H1 (cell line): ENCODE results near the gene SENP3. TPM values are rescaled to one million over a fixed set of nuclear protein-coding genes. Genes with fewer than 3 reads are reported as not detected.

Experiments
- CHD7 ChIP-seq: fragments of 300-600 bp; sonication (generic); IDR thresholded peaks from 2 replicates; pipeline ENCODE4 v1.7.1; 2012; ENCODE audit warnings: low read length, moderate library complexity, mild to moderate bottlenecking, inconsistent platforms; ENCODE audit not compliant: insufficient replicate concordance
- EGR1 ChIP-seq: IDR thresholded peaks from 2 replicates; pipeline ENCODE4 v1.6.1; 2011; ENCODE audit warnings: low read depth, low read length, borderline replicate concordance
- JUND ChIP-seq: IDR thresholded peaks from 2 replicates; pipeline ENCODE4 v1.6.1; 2011; ENCODE audit warnings: mild to moderate bottlenecking, improper control_type of control experiment, low read length
- SIN3A ChIP-seq, 2 experiments: IDR thresholded peaks in 1 of 2; conservative IDR thresholded peaks in 1 of 2; 2 replicates each; pipeline ENCODE4 v1.6.1; 2011 to 2012; ENCODE audit warnings: low read length in 2 of 2, improper control_type of control experiment in 1 of 2, low read depth in 1 of 2, mild to moderate bottlenecking in 1 of 2
- polyA plus RNA-seq, 7 experiments: library from polyadenylated mRNA; depleted of rRNA in 3 of 7; stranded (reverse) in 5 of 7; unstranded in 2 of 7; fragments of >200 nt in 5 of 7; fragments of 200-250 nt in 2 of 7; gene quantifications; 1 replicate in 5 of 7; 2 replicates in 1 of 7; 4 replicates in 1 of 7; pipeline versions ENCODE4 v1.2.1 to v1.2.3, GENCODE V29; 2011 to 2013; ENCODE audit warnings: missing spikeins in 2 of 7, mixed read lengths in 2 of 7
- total RNA-seq: library from RNA; stranded (reverse); fragmentation: NEBNext Ultra II Directional; extraction: Animal tissue kit (Norgen Biotek cat#: 25700); gene quantifications from 2 replicates; pipeline ENCODE4 v1.2.1, GENCODE V29; 2021

SENP3 gene
- total and polyA plus RNA-seq, 2 of the 8 experiments (the other 6 are each of a cell fraction or from before 2014, with no cell fraction given): 86.2 to 129 TPM

- TF ChIP-seq CHD7: no peak
- no peak for TF ChIP-seq SIN3A (conservative IDR thresholded peaks at IDR 0.05 in 1 of 2, IDR thresholded peaks at IDR 0.05 in 1 of 2; ENCODE audit: low read depth in 1 of 2, low read length in 2 of 2)
- no peak for TF ChIP-seq EGR1
- TF ChIP-seq JUND: no peak
Measured at GRCh38 chr17:7550344-7550743, 11.4 kb upstream of the SENP3 start (continued).
